ENCODE measurements around the gene PSMD12.

DNA sequence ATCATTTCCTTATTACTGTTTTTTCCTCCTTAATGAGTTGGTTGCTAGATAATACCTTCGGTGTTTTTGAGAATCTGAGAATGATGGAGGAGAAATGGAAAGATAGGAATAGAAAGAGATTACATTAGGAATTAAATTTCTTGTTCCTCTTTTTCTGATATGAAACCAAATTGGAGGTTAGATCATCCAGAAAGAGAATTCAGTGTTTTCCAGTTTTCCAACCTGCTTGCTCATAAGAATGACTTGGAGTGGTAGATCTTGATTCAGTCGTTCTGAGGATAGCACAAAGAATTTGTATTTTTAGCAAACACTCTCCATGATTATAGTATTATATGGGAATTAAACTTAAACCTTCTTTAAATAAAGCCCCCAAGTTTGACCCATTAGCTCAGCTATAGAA is 46.6 kb upstream of the PSMD12 start:
- TF ChIP-seq POLR2AphosphoS5 (IDR thresholded peaks at IDR 0.05) (no peak), POLR2A (IDR thresholded peaks at IDR 0.05) (no peak)
- TF ChIP-seq, protein P1, sequence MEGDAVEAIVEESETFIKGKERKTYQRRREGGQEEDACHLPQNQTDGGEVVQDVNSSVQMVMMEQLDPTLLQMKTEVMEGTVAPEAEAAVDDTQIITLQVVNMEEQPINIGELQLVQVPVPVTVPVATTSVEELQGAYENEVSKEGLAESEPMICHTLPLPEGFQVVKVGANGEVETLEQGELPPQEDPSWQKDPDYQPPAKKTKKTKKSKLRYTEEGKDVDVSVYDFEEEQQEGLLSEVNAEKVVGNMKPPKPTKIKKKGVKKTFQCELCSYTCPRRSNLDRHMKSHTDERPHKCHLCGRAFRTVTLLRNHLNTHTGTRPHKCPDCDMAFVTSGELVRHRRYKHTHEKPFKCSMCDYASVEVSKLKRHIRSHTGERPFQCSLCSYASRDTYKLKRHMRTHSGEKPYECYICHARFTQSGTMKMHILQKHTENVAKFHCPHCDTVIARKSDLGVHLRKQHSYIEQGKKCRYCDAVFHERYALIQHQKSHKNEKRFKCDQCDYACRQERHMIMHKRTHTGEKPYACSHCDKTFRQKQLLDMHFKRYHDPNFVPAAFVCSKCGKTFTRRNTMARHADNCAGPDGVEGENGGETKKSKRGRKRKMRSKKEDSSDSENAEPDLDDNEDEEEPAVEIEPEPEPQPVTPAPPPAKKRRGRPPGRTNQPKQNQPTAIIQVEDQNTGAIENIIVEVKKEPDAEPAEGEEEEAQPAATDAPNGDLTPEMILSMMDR (IDR thresholded peaks at IDR 0.05), result no peak

Data from sigmoid colon (tissue), 4 donors.